Neural cell (in vitro differentiated cells): ENCODE data around the gene SLX4IP.

Experiments used
- EP300 ChIP-seq: fragments of 450-650 bp; conservative IDR thresholded peaks from 2 replicates; pipeline ENCODE4 v1.6.1; 2014; ENCODE audit warnings: antibody characterized with exemption, mild to moderate bottlenecking, moderate library complexity; ENCODE audit not compliant: poor library complexity, severe bottlenecking
- EZH2 ChIP-seq: fragments of 200-600, 300-800 bp; shearing (Covaris generic), sonication (generic); IDR thresholded peaks from 2 replicates; pipeline ENCODE4 v1.6.1; 2014; ENCODE audit warnings: antibody characterized with exemption, low read length, borderline replicate concordance, mild to moderate bottlenecking; ENCODE audit not compliant: insufficient read depth, poor library complexity, severe bottlenecking
- MXI1 ChIP-seq: fragments of 450-650 bp; conservative IDR thresholded peaks from 2 replicates; pipeline ENCODE4 v1.6.1; 2014; ENCODE audit warnings: antibody characterized with exemption, mild to moderate bottlenecking; ENCODE audit not compliant: poor library complexity, severe bottlenecking
- POLR2AphosphoS5 ChIP-seq: IDR thresholded peaks from 2 replicates; pipeline ENCODE4 v1.6.1; 2012
- RAD21 ChIP-seq: fragments of 450-650 bp; conservative IDR thresholded peaks from 2 replicates; pipeline ENCODE4 v1.6.1; 2014; ENCODE audit warnings: antibody characterized with exemption, mild to moderate bottlenecking, moderate library complexity
- SMC3 ChIP-seq: fragments of 450-650 bp; conservative IDR thresholded peaks from 2 replicates; pipeline ENCODE4 v1.6.1; 2014; ENCODE audit warnings: antibody characterized with exemption, mild to moderate bottlenecking, moderate library complexity; ENCODE audit not compliant: poor library complexity
- TF ChIP-seq, protein P1 (sequence below): fragments of 450-650 bp; IDR thresholded peaks from 2 replicates; pipeline ENCODE4 v1.5.1; 2014; ENCODE audit warnings: antibody characterized with exemption, mild to moderate bottlenecking, moderate library complexity; ENCODE audit not compliant: poor library complexity, severe bottlenecking
- TF ChIP-seq, protein P2 (sequence below): IDR thresholded peaks from 2 replicates; pipeline ENCODE4 v1.6.1; 2012; ENCODE audit warnings: borderline replicate concordance

DNA sequence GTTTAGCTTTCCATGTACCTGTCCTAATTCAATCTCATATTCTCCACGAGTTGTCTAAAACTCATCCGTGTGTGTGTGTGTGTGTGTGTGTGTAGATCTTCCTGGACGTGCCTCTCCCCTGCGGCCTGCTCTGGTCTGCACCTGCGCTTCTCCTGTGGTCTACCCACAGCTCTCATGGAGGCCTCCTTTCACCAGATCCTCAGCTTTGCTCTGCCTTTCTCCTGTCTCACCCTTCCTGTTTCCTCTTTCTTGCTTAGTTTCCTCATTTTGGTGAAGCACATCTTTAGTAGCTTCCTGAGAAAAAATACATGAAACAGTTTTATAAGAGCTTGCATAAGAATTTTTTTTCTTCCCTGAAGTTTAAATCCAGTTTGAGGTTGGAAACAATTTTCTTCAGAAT, 18.1 kb downstream of the SLX4IP start:
- TF ChIP-seq, protein P1, sequence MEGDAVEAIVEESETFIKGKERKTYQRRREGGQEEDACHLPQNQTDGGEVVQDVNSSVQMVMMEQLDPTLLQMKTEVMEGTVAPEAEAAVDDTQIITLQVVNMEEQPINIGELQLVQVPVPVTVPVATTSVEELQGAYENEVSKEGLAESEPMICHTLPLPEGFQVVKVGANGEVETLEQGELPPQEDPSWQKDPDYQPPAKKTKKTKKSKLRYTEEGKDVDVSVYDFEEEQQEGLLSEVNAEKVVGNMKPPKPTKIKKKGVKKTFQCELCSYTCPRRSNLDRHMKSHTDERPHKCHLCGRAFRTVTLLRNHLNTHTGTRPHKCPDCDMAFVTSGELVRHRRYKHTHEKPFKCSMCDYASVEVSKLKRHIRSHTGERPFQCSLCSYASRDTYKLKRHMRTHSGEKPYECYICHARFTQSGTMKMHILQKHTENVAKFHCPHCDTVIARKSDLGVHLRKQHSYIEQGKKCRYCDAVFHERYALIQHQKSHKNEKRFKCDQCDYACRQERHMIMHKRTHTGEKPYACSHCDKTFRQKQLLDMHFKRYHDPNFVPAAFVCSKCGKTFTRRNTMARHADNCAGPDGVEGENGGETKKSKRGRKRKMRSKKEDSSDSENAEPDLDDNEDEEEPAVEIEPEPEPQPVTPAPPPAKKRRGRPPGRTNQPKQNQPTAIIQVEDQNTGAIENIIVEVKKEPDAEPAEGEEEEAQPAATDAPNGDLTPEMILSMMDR = no peak
- TF ChIP-seq MXI1 (no peak), POLR2AphosphoS5 (no peak), EP300 (no peak), SMC3 (no peak), EZH2 (no peak), RAD21 (no peak)
- TF ChIP-seq, protein P2, sequence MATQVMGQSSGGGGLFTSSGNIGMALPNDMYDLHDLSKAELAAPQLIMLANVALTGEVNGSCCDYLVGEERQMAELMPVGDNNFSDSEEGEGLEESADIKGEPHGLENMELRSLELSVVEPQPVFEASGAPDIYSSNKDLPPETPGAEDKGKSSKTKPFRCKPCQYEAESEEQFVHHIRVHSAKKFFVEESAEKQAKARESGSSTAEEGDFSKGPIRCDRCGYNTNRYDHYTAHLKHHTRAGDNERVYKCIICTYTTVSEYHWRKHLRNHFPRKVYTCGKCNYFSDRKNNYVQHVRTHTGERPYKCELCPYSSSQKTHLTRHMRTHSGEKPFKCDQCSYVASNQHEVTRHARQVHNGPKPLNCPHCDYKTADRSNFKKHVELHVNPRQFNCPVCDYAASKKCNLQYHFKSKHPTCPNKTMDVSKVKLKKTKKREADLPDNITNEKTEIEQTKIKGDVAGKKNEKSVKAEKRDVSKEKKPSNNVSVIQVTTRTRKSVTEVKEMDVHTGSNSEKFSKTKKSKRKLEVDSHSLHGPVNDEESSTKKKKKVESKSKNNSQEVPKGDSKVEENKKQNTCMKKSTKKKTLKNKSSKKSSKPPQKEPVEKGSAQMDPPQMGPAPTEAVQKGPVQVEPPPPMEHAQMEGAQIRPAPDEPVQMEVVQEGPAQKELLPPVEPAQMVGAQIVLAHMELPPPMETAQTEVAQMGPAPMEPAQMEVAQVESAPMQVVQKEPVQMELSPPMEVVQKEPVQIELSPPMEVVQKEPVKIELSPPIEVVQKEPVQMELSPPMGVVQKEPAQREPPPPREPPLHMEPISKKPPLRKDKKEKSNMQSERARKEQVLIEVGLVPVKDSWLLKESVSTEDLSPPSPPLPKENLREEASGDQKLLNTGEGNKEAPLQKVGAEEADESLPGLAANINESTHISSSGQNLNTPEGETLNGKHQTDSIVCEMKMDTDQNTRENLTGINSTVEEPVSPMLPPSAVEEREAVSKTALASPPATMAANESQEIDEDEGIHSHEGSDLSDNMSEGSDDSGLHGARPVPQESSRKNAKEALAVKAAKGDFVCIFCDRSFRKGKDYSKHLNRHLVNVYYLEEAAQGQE = no peak
